Adrenal gland (tissue), 5 donors: ENCODE measurements around the gene LDB2.

Source experiments
- POLR2A ChIP-seq, 2 donors: fragments of 450-650 bp; IDR thresholded peaks; one replicate each; pipeline ENCODE4 v1.6.1; 2017; ENCODE audit warnings: antibody characterized with exemption in 2 of 2, mild to moderate bottlenecking in 2 of 2, moderate library complexity in 1 of 2
- TF ChIP-seq, protein P1 (sequence below), 6 experiments: fragments of 450-650 bp in 4 of 6; fragments of 200-600 bp in 2 of 6; sonication (generic) in 1 of 6; IDR thresholded peaks; 1 replicate in 5 of 6; 2 replicates in 1 of 6; pipeline versions ENCODE4 v1.5.1 to v1.8.0; 2016 to 2021; ENCODE audit warnings: antibody characterized with exemption in 6 of 6, mild to moderate bottlenecking in 2 of 6, moderate library complexity in 1 of 6
- donor health status: DM: no; HTN: no; CAD: no.

DNA sequence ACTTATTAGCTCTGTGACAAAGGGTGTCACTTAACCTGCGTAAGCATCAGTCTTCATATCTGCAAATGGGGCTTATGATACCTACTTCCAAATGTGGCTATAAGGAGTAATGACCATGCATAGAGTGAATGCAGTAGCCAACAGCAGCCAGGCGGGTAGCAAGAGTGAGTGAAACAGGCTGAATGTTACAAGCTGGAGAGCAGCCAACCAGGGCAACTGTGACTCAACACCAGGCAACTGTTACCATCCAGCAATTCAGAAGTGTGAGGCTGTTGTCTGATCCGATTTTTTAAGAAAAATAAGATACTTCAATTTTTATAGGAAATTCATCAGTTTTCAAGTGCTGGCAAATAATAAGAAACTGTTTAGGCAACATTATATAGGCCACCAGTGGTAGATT is 401.9 kb downstream of the LDB2 start:
- no peak for TF ChIP-seq POLR2A (IDR thresholded peaks at IDR 0.05)
- TF ChIP-seq, protein P1, sequence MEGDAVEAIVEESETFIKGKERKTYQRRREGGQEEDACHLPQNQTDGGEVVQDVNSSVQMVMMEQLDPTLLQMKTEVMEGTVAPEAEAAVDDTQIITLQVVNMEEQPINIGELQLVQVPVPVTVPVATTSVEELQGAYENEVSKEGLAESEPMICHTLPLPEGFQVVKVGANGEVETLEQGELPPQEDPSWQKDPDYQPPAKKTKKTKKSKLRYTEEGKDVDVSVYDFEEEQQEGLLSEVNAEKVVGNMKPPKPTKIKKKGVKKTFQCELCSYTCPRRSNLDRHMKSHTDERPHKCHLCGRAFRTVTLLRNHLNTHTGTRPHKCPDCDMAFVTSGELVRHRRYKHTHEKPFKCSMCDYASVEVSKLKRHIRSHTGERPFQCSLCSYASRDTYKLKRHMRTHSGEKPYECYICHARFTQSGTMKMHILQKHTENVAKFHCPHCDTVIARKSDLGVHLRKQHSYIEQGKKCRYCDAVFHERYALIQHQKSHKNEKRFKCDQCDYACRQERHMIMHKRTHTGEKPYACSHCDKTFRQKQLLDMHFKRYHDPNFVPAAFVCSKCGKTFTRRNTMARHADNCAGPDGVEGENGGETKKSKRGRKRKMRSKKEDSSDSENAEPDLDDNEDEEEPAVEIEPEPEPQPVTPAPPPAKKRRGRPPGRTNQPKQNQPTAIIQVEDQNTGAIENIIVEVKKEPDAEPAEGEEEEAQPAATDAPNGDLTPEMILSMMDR (IDR thresholded peaks at IDR 0.05): peak in 1 of 6 experiments; percentile 7
